NCI-H1105 treated with DMSO at 0.1 percent for 48 hours (cell line): ENCODE results near the gene ADAMTS17.

Experiments used
- DNase-seq: peaks from one replicate; lab custom pipeline; 2025; lab: John Stamatoyannopoulos, UW

ADAMTS17 gene

DNA sequence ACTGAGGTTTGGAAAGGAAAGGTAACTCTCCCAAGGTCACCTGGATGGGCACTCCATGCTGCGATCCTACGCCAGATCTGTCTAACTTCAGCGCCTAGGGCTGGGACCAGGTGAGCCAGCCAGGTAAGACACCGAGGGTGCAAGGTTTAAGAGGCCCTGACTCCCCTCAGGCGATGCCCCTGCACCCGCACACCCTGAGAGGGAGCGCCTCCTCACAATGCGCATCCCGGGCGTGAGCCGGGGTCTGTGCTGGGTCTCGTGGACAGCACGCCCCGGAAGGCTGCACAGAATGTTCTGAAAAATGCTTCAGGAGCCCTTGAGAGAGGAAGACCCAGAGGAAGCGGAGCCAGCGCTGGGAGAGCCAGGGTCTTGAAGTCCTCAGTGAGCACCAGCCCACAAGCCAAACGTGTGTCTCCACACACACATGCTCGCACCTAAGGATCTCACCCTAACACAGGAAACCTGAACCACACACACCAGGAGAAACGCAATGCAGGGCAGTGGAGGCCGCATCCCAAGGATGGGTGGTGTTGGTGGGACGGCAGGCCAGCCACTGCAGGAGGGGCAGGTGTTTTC is 142.0 kb downstream of the ADAMTS17 start:
- DNase-seq, result no peak

DNA sequence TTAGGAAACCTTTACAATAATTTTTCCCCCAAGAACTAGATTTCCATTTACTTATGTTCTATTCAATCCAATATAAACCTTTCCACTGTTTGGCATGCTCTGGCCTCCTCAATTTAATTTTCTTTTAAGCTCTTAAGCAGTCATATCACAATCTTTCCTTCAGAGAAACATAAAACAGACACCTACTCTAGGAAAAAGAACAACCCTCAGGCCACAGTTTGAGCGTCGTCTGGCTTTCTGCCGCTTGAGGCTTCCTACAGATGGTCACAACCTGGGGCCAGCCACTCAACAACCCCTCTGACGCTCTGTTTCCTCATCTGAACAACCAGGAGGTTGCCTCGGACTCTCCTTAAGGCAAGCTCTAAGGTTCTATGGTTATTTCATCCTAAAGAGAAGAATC is 143.3 kb downstream of the ADAMTS17 start:
- DNase-seq, result no peak

DNA sequence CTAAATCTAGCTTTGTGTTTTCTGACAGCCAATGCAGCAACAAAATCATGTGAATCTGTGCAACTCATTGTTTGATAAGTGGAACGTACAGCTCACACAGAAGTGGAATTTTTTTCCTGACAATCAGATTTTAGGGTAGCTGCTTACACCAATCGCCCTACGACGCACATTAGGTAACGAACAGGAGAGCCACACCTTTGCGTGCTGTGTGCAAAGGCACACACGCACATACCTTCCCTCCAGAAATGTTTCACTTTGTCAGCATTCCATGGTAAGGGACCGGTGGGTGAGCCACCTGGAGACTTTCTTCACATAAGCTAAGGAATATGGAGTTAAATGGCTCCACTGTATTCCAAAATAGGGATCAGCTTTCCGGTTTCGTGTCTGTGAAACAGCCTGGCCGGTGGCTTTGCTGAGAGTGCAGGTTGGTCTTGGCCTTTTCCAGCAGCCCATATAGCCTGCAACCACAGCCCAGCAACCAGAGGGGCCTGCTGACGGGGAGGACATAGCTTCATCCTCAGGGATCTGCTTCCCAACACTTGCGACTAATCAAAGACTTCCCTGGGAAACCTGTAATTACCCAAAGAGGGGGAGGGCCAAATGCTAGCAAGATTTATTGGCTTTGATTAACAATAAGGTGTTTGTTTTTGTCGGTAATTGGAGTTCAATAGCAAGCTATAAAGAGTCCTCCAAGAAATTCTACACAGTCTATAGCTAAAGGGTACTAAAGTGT is 145.3 kb downstream of the ADAMTS17 start:
- no peak for DNase-seq

DNA sequence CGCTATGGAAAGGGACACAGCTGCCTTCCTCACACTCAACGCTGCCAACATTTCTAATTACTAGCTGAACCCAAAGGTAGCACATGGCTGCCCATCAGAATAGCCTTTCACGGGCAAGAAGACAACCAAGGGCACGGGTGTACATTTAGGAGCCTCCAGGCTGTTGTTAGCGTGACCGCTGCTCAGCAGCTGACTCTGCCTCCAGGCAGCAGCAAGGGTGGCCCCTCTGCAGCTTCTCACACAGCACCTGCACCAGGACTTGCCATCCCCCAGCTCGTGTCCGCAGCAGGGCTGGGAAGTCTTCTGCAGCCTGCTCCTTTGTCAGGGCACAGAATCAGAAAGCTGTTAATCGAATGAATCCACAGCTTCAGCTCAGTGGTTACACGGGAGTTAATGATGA is 146.8 kb downstream of the ADAMTS17 start:
- no peak for DNase-seq

DNA sequence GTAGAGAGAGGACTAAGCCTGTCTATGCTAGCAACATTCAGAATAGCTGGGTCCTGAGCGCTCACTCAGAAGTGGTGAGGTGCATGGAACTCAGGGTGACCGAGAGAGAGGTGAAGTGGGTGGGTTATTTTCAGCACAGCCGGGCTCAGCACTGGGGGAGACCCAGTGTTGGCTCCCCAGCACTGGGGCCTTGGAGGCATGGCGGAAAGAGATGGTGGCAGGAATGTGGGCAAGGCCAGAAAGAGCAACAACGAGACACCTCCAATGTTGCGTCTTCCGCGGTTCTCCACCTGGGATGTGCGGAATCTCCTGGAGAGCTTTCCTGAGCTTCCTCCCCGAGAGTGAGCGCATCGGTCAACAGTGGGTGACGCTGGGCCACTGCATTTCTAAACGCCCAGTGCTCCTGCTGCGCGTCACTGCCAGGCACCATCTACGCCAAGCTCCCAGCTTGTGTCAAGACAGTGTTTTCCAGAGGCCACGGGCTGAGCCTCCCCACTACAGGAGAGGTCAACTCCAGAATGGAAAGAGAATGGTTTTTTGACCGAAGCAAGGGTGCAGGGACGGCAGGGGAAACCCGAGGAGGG is 148.4 kb downstream of the ADAMTS17 start:
- DNase-seq, result no peak

DNA sequence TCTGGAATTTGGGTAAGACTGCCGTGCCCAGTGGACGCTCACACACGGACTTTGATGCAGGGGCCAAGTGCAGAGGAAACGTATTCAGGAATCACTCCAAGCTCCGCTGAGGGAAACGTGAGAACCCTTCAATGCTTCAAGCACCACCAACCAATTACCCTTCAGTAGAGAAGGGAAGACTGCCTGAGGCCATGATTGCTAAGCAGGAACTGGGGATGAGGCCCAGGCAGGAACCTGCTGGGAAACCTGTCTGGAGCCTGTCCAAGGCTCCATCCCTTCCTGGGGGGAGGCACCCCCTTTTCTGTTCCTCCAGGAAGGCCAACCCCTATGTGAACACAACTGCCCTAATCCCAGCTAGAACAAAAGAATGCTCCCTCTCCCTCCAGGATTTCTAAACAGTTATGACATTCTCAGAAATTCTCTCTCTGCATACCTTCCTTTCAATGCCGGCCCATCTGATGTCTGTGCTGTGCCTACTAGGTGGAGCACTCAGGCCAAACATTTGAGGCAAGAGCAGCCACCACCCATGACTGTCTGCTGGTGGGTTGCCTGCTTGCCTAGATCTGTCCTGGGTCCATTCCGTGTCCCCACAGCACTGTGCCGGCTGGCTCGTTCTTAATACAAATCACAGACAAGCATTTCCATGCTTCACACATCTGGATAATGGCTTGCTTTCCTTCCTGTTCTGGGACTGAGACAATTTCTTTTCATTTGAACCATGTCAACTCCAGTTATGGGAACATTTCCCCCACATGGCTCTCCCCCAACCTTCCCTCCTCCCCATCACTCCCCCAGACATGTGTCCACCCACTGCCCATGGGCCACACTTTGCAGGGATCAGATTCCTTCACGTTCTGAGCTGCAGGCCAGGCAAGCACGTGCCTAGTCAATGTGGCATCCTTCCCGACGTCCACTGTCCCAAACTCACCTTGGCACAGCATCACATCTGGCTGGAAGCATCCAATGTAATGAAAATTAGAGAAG is 149.4 kb downstream of the ADAMTS17 start:
- DNase-seq, result no peak

DNA sequence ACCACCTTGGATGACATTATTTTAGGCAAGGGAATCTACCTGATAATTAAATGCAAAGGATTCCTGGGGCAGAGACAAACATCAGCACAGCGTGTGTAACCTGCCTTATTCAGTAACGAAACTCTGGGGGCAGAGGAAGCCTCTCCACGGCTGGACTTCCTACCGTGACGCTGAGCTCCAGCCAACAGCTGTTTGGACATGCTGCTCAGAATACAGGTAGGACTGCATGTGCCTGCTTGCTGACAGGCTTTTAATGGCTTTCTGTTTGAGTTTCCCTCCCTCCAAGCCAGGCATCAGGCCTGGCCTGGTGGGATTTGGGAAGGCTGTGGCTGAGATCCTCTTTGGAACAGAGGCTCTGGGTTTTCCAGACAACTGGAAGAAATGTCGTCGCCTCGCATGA is 150.6 kb downstream of the ADAMTS17 start:
- no peak for DNase-seq

DNA sequence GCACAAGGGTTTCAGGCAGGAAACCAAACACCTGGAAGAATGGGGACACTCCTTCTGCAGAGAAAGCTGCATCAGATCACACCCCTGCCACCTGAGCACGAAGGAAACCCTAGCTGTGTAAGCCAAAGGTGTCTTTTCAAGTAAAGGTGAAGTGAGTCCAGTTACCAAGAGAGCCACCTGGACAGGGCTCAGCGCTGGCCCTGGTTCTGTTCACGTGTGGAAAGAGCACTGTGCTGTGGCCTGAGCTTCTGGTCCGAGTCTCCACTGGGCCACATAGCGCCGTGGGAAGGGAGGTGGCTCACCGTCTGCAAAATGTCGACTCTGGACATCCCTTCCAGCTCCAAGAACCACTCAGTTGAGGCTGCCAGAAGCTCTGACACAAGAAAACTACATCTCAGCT is 151.1 kb downstream of the ADAMTS17 start:
- no peak for DNase-seq

DNA sequence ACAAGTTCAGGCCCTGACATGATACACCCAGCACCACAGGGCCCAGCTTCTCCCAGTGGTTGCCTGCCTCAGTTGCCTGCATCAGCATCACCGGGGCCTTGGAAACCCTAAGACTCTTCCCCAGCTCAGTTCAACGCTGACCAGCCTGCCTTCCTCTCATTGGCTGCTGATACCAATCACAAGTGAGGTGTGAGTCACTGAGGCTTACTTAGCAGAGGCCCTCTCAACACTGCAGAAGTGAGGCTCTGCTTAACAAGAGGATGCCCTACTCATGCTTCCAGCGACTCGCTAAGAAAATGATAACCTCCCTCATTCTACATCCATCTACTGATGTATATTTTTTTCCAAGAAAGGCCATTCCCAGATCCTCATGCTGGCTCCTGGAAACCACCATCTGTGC is 151.9 kb downstream of the ADAMTS17 start:
- no peak for DNase-seq

DNA sequence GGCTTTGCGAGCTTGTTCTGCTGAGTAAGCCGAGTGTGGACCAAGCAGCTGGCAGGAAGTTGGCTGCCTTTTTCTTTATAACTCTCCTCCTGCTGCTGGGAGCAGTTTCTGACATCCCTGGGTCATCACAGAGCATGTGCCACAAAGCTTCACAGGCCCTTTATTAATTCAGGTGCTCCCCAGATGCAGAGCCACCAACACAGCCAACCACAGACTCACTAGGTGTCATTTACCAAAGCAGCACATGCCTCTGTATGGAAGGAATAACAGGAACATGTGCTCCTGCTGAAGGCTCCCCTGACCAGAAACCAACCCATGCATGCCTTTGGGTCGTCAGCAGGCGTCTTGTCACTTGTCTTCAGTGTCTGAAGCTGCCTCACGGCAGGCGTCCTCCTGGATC is 152.5 kb downstream of the ADAMTS17 start:
- no peak for DNase-seq

DNA sequence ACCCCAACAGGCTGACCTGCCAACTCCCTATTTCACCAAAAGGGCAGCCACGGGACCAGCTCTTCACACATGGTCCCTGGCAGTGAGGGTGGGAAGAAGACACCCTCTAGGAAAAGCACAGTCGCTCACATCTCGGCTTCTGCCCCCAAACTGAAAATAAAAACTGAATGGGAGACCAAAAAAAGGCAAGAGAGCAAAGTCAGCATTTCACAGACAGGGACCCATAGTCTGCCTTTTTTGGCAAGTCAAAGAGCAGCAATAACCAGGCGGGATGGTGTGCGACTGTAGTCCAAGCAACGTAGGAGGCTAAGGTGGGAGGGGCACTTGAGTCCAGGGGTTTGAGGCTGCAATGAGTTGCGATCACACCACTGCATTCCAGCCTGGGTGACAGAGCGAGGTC is 154.1 kb downstream of the ADAMTS17 start:
- DNase-seq, result no peak

DNA sequence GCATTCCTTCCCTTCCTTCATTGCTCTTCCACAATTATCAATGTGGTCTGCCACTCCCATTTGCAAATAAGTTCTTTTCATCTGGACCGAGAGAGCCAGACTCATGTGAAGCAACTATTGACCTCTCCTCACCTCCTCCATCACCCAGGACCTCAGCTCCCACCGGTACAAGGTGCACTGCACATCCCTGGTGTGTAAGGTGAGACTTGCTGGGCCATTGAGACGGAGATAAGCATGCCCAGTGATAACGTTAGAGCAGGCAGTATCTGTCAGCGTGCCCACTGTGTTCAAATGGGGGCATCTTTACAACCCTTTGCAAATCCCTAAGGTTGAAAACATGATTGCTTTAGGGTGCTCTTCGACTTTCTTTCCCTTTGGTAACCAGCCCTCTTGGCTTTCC is 154.8 kb downstream of the ADAMTS17 start:
- no peak for DNase-seq

DNA sequence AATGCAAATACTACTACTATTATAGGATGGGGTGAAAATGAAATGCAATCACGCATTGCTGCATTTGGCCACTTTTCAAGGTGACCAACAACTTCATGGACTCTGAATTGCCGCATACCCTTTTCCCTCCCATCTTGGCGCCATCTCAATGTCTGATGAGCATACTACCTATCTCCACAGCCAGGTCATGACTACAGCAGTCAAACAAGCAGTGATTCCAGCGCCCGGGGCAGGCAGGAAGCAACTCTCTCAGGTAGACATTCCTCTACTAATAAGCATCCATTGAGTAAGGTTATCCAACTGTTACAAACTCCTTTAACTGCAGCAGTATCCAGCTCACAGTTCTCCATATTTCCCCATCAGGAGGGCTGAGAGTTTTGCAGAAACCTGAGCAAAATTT is 155.4 kb downstream of the ADAMTS17 start:
- DNase-seq, result no peak

DNA sequence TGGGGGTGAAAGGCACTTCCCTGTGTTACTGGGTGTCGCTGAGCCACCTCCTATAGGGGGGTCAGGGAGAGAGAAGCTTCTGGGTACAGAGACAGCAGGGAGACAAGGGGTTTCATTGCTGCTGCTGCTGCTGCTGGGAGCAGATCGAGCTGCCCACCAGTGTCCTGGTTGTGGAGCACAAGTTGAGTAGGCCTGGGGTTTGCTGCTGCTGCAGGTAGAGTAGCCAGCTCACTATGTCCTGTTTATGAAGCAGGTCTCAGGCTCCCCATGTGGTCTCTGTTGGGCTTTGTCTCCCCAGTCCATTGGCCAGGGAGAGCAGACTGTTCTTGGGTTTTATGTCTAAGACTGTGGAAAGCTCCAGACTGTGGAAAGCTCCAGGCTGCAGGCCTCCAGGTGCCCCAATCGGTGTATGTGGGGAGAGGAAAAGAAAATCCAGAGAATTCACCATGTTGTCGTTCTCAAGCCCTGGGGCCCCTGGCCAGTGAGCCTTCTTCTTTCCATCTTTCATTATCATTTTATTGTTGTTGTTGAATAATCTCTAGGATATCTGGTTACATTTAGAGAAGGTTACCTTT is 157.8 kb downstream of the ADAMTS17 start:
- no peak for DNase-seq

DNA sequence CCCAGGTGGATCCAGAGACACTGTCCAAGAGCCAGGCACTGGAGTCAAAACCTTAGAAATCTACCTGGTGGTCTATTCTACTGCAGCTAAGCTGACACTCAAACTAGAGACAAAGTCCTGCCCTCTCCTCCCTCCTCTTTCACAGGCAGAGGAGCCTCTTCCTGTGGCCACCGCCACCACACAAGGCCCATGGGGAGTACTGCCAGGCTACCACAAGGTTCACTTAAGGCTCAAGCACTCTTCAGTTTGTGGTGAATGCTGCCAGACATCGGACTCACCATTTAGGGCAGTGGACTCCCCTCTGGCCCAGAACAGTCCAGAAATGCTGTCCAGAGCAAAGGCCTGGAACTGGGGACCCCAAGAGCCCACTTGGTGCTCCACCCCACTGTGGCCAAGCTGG is 160.9 kb downstream of the ADAMTS17 start:
- DNase-seq, result no peak

DNA sequence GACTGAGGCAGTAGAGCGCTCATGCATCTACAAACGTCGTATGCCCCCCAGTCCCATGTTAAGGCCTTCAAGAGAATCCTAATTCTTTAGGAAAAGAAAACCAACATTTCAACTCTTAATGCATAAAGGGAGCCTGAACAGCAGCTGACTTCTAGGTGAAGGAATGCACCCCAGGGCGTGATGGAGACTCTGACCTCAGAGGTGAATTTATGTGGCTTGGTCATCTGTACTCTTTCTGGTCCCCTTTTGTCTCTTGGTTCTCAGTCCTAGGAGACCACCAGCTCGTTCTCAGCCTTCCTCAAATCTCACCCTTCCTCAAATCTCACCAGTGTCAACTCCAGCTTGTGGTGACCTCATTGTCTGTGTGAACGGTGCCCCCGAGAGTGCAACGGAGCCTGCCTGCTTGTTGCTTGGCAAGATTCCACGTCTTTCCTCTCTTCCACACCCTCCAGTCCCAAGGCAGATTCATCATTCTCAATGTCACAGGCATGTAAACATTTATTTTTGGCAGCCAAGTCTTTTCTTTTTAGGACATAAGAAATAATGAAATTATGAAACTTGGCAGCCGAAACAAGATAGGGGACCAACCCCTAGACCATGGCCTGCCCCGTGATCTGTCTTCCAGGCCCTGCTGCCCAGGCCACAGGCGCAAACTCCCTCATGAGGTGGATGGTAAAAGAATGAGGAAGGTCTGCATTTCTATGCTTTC is 166.2 kb downstream of the ADAMTS17 start:
- no peak for DNase-seq

DNA sequence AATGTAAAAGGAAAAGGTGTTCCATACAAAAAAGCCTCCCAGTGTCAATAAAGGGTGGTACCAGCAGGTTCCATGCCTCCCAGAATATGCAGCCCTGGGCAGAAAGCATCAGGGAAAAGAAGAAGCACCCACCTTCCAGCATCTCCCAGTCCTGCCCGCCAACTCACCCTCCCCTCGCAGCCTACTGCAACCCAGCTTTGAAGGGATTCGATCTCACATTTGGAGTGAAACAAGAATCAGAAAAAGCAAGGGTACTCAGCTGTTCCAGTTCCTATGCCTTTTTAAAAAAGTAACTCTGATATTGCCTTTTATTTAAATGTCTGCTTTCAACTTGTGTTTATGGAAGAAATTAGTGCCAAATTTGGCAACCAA is 166.9 kb downstream of the ADAMTS17 start:
- DNase-seq, result no peak

DNA sequence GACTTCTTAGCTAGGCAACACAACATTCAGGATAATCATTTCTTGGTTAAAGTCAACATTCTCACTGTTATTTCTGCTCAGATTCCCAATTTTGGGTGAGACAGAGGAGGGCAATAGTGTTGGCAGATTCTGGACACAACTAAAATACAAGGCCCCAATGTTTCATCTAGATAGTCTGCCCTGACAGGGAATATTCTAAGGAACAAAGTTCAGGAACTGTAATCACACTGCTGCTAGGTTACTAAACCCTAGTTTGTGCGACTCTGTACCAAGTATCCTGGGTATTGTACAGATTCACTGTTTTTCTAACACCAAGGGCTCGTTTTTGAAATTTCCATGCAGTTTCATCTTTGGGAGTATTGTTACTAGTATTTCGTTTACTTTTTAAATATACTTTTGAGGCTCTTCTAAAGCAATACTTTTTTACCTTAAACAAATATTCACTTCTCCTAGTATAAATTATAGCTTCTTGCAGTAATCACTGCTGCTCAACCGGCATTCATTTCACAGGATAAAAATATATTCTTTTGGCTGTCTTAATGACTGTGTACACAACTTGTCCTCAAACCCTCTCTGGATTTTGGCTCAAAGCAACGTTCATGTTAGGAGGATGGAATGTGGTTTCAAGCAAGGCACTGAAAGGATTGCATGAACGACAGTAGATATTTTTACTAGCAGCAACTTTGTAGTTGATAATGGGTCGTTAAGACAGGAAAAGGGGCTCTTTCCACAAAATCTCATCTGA is 167.4 kb downstream of the ADAMTS17 start:
- DNase-seq, result no peak

DNA sequence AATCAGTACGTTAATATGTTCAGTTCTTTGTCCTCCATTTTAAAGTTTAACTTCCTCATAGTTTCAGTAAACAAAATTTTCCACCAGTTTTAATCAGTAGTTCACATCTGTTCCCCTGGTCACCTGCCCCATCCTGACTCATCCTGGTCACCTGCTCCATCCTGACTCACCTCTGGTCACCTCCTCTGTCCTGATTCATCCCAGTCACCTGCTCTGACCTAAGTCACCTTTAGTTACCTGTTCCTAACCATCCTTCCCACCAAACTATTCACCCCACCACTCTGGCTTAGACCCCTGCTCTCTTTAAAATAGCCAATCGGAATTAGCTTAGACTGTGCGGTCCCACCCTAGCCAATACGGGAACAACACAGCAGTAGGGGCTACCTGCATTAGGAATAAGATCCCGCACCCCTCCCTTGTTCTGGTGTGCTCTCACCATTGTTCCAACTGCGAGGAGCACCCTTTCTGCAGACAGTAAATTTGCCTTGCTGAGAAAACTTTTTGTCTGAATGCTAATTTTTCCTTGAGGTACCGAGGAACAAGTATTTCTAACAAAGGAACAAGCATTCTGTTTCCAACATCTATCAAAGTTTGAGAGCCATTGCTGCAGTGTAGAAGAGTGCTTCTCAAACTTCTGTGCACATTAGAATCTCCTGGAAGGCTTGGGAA is 169.3 kb downstream of the ADAMTS17 start:
- no peak for DNase-seq

DNA sequence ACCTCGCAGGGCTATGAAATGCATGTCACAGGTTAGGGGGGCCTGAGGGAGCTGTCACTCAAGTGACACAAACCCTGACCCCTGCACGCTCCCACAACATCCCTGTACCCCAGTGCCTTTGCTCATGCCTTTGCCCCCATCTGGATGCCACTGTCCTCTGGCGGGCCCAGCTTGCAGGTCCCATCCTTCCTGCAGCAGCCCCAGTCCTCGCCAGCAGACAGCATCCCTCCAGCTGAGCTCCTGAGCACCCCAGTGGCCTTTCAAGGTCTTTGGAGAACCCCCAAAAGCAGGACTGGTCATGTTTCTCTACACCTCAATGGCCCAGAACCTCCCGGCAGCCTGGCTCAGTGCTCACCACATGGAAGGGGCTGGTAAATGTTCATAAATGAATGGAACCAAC is 170.4 kb downstream of the ADAMTS17 start:
- DNase-seq, result no peak
